Hepatocyte (in vitro differentiated cells): ENCODE measurements around the gene FANCL.

Source experiments
- CTCF ChIP-seq: fragments of 200-600 bp; sonication (generic); IDR thresholded peaks from 2 replicates; pipeline ENCODE4 v1.5.1; 2016; ENCODE audit warnings: antibody characterized with exemption, mild to moderate bottlenecking; ENCODE audit not compliant: poor library complexity
- EZH2 ChIP-seq: fragments of 200-600 bp; sonication (generic); IDR thresholded peaks from 2 replicates; pipeline ENCODE4 v1.6.1; 2016; ENCODE audit warnings: antibody characterized with exemption, mild to moderate bottlenecking, borderline replicate concordance
- EZH2phosphoT487 ChIP-seq: fragments of 200-600 bp; sonication (generic); IDR thresholded peaks from one replicate; pipeline ENCODE4 v1.6.1; 2018; ENCODE audit warnings: antibody characterized with exemption, mild to moderate bottlenecking, low read depth, moderate library complexity; ENCODE audit not compliant: unreplicated experiment, severe bottlenecking

GRCh38 chr2:58240670-58241545 is at the start of gene FANCL:
- TF ChIP-seq CTCF: no peak
- TF ChIP-seq EZH2: no peak
- TF ChIP-seq EZH2phosphoT487: no peak
